Measurements from ENCODE around the gene BBS10.
"Not testable (repeated sequence)": the region's sequence is repeated elsewhere in the genome, so short reads cannot be mapped to it uniquely, and the experiment has no call there.

DNA sequence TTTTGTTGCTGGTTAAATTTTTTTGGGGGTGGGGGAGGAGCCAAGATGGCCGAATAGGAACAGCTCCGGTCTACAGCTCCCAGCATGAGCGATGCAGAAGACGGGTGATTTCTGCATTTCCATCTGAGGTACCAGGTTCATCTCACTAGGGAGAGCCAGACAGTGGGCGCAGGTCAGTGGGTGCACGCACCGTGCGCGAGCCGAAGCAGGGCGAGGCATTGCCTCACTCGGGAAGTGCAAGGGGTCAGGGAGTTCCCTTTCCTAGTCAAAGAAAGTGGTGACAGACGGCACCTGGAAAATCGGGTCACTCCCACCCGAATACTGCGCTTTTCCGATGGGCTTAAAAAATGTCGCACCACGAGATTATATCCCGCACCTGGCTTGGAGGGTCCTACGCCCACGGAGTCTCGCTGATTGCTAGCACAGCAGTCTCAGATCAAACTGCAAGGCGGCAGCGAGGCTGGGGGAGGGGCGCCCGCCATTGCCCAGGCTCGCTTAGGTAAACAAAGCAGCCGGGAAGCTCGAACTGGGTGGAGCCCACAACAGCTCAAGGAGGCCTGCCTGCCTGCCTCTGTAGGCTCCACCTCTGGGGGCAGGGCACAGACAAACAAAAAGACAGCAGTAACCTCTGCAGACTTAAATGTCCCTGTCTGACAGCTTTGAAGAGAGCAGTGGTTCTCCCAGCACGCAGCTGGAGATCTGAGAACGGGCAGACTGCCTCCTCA lies 28.5 kb downstream of the BBS10 start:
- TF ChIP-seq, protein P1, sequence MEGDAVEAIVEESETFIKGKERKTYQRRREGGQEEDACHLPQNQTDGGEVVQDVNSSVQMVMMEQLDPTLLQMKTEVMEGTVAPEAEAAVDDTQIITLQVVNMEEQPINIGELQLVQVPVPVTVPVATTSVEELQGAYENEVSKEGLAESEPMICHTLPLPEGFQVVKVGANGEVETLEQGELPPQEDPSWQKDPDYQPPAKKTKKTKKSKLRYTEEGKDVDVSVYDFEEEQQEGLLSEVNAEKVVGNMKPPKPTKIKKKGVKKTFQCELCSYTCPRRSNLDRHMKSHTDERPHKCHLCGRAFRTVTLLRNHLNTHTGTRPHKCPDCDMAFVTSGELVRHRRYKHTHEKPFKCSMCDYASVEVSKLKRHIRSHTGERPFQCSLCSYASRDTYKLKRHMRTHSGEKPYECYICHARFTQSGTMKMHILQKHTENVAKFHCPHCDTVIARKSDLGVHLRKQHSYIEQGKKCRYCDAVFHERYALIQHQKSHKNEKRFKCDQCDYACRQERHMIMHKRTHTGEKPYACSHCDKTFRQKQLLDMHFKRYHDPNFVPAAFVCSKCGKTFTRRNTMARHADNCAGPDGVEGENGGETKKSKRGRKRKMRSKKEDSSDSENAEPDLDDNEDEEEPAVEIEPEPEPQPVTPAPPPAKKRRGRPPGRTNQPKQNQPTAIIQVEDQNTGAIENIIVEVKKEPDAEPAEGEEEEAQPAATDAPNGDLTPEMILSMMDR (IDR thresholded peaks at IDR 0.05), result not testable (repeated sequence)
- TF ChIP-seq EZH2 (IDR thresholded peaks at IDR 0.05; ENCODE audit: borderline replicate concordance, insufficient read depth, low read depth, low read length, poor library complexity, severe bottlenecking), result not testable (repeated sequence)

Measured in B cell (primary cell).